WTC11 (cell line): Measurements from ENCODE around the gene SYMPK. TPM values are rescaled to one million over a fixed set of nuclear protein-coding genes. Genes with fewer than 3 reads are reported as not detected.
"Not testable (repeated sequence)": the region's sequence is repeated elsewhere in the genome, so short reads cannot be mapped to it uniquely, and the experiment has no call there.

ENCODE experiments used
- ATAC-seq: fragments of 200-7000 bp; cut with Tn5 transposase; 2 replicates; pipeline ENCODE4 v1.10.0; 2021; ENCODE audit warnings: mild to moderate bottlenecking, moderate library complexity
- CTCF ChIA-PET: fragments of 300-600 bp; sonication (Branson Sonifier 250); formaldehyde crosslinking; loops from one replicate; lab custom pipeline; 2021; ENCODE audit warnings: antibody characterized with exemption; lab: Charles Lee
- POLR2A ChIA-PET: fragments of 350-600 bp; sonication (Branson Sonifier 250); formaldehyde crosslinking; loops from one replicate; lab custom pipeline; 2021; ENCODE audit warnings: antibody characterized with exemption; lab: Charles Lee
- DNase-seq: peaks from one replicate; pipeline ENCODE4 v3.0.0; 2021; ENCODE audit warnings: low spot score
- H3K27ac Mint-ChIP-seq: 2 replicates; pipeline ENCODE4 v1.8.0; 2021; ENCODE audit warnings: mixed read lengths
- H3K27me3 Mint-ChIP-seq: 2 replicates; pipeline ENCODE4 v1.8.0; 2021; ENCODE audit warnings: low read depth, mild to moderate bottlenecking, moderate library complexity, mixed read lengths
- H3K36me3 Mint-ChIP-seq: 2 replicates; pipeline ENCODE4 v1.8.0; 2021; ENCODE audit warnings: mixed read lengths
- H3K4me1 Mint-ChIP-seq: 2 replicates; pipeline ENCODE4 v1.8.0; 2022; ENCODE audit warnings: mixed read lengths
- H3K4me3 Mint-ChIP-seq: 2 replicates; pipeline ENCODE4 v1.8.0; 2021; ENCODE audit warnings: mild to moderate bottlenecking, moderate library complexity, mixed read lengths
- H3K9me3 Mint-ChIP-seq: 2 replicates; pipeline ENCODE4 v1.8.0; 2021; ENCODE audit warnings: mixed read lengths
- CBFB ChIP-seq: sonication (generic); formaldehyde crosslinking; IDR thresholded peaks from 2 replicates; pipeline ENCODE4 v1.8.1; 2022; ENCODE audit warnings: mild to moderate bottlenecking, low read depth, missing genetic modification reagents
- CREB1 ChIP-seq: sonication (generic); formaldehyde crosslinking; IDR thresholded peaks from 2 replicates; pipeline ENCODE4 v1.8.0; 2023; ENCODE audit warnings: mild to moderate bottlenecking, missing genetic modification reagents
- EMX1 ChIP-seq: fragments of 250-450 bp; sonication (Bioruptor Pico); IDR thresholded peaks from 2 replicates; pipeline ENCODE4 v1.8.0; 2021; ENCODE audit warnings: mild to moderate bottlenecking
- ESRRA ChIP-seq: sonication (generic); formaldehyde crosslinking; IDR thresholded peaks from 2 replicates; pipeline ENCODE4 v1.8.1; 2022; ENCODE audit warnings: mild to moderate bottlenecking, missing genetic modification reagents, borderline replicate concordance
- FOXJ3 ChIP-seq: sonication (generic); formaldehyde crosslinking; IDR thresholded peaks from 2 replicates; pipeline ENCODE4 v1.9.0; 2021; ENCODE audit warnings: missing genetic modification reagents, mild to moderate bottlenecking, borderline replicate concordance
- FOXK1 ChIP-seq: sonication (generic); formaldehyde crosslinking; IDR thresholded peaks from 2 replicates; pipeline ENCODE4 v1.8.0; 2022; ENCODE audit warnings: mild to moderate bottlenecking, moderate library complexity, missing genetic modification reagents
- GABPB1 ChIP-seq: sonication (generic); formaldehyde crosslinking; IDR thresholded peaks from 2 replicates; pipeline ENCODE4 v1.8.1; 2023; ENCODE audit warnings: mild to moderate bottlenecking, missing genetic modification reagents
- IRF2 ChIP-seq: sonication (generic); formaldehyde crosslinking; IDR thresholded peaks from 2 replicates; pipeline ENCODE4 v1.8.0; 2022; ENCODE audit warnings: low read depth, missing genetic modification reagents, borderline replicate concordance
- KAT7 ChIP-seq: sonication (generic); formaldehyde crosslinking; IDR thresholded peaks from 2 replicates; pipeline ENCODE4 v1.8.1; 2023; ENCODE audit warnings: missing genetic modification reagents, mild to moderate bottlenecking, borderline replicate concordance
- NFE2L1 ChIP-seq: sonication (generic); formaldehyde crosslinking; IDR thresholded peaks from 2 replicates; pipeline ENCODE4 v1.8.1; 2023; ENCODE audit warnings: missing genetic modification reagents
- NFYB ChIP-seq: sonication (generic); formaldehyde crosslinking; conservative IDR thresholded peaks from 2 replicates; pipeline ENCODE4 v1.8.0; 2022; ENCODE audit warnings: low read depth, missing genetic modification reagents
- NR3C1 ChIP-seq: sonication (generic); formaldehyde crosslinking; conservative IDR thresholded peaks from 2 replicates; pipeline ENCODE4 v1.8.1; 2023; ENCODE audit warnings: low read depth, mild to moderate bottlenecking, missing genetic modification reagents
- RELA ChIP-seq: sonication (generic); formaldehyde crosslinking; IDR thresholded peaks from 2 replicates; pipeline ENCODE4 v1.8.1; 2022; ENCODE audit warnings: missing genetic modification reagents, mild to moderate bottlenecking, borderline replicate concordance
- SOX15 ChIP-seq: fragments of 250-450 bp; sonication (Bioruptor Pico); IDR thresholded peaks from 2 replicates; pipeline ENCODE4 v1.9.0; 2021; ENCODE audit warnings: mild to moderate bottlenecking
- SP1 ChIP-seq: sonication (generic); formaldehyde crosslinking; conservative IDR thresholded peaks from 2 replicates; pipeline ENCODE4 v1.8.1; 2022; ENCODE audit warnings: missing genetic modification reagents
- TEAD4 ChIP-seq: sonication (generic); formaldehyde crosslinking; IDR thresholded peaks from 2 replicates; pipeline ENCODE4 v1.8.0; 2022; ENCODE audit warnings: mild to moderate bottlenecking, missing genetic modification reagents
- ZNF121 ChIP-seq: sonication (generic); formaldehyde crosslinking; IDR thresholded peaks from 2 replicates; pipeline ENCODE4 v1.8.0; 2023; ENCODE audit warnings: missing genetic modification reagents
- ZNF138 ChIP-seq: sonication (generic); formaldehyde crosslinking; conservative IDR thresholded peaks from 2 replicates; pipeline ENCODE4 v1.8.1; 2022; ENCODE audit warnings: mild to moderate bottlenecking, moderate library complexity, missing genetic modification reagents
- ZNF263 ChIP-seq: sonication (generic); formaldehyde crosslinking; IDR thresholded peaks from 2 replicates; pipeline ENCODE4 v1.8.1; 2022; ENCODE audit warnings: low read depth, mild to moderate bottlenecking, moderate library complexity, missing genetic modification reagents
- total RNA-seq: library from RNA; stranded (reverse); gene quantifications from 3 replicates; pipeline ENCODE4 v1.2.3, GENCODE V29; 2021
- TF ChIP-seq, protein P1 (sequence below): sonication (generic); formaldehyde crosslinking; IDR thresholded peaks from 2 replicates; pipeline ENCODE4 v1.8.0; 2022; ENCODE audit warnings: mild to moderate bottlenecking, missing genetic modification reagents
- TF ChIP-seq, protein P2 (sequence below): sonication (generic); formaldehyde crosslinking; IDR thresholded peaks from 2 replicates; pipeline ENCODE4 v1.8.1; 2023; ENCODE audit warnings: mild to moderate bottlenecking, moderate library complexity, missing genetic modification reagents
- TF ChIP-seq, protein P3 (sequence below): sonication (generic); formaldehyde crosslinking; IDR thresholded peaks from 2 replicates; pipeline ENCODE4 v1.8.1; 2023; ENCODE audit warnings: mild to moderate bottlenecking, missing genetic modification reagents, moderate library complexity

The SYMPK gene
- total RNA-seq, 1 experiment from 2014 or later = 106 TPM

DNA sequence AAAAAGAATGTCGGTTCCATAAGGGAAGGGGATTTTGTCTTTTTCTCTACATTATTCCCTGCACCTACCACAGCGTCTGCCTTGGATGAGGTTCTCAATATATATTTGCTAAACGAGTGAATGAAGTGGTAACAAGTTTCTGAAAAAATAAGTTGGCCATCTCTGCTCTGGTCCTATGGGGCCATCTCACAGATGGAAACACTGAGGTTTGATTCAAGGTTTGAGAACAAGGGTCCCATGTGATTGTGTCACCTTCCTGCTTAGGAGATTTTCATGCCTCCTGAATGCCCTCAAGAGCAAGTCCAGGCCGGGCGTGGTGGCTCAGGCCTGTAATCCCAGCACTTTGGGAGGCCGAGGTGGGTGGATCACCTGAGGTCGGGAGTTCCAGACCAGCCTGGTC is 36.3 kb upstream of the SYMPK start:
- TF ChIP-seq SOX15 (CRISPR knock-in tag) = no peak
- no peak for TF ChIP-seq IRF2 (CRISPR knock-in tag)
- TF ChIP-seq, protein P1, sequence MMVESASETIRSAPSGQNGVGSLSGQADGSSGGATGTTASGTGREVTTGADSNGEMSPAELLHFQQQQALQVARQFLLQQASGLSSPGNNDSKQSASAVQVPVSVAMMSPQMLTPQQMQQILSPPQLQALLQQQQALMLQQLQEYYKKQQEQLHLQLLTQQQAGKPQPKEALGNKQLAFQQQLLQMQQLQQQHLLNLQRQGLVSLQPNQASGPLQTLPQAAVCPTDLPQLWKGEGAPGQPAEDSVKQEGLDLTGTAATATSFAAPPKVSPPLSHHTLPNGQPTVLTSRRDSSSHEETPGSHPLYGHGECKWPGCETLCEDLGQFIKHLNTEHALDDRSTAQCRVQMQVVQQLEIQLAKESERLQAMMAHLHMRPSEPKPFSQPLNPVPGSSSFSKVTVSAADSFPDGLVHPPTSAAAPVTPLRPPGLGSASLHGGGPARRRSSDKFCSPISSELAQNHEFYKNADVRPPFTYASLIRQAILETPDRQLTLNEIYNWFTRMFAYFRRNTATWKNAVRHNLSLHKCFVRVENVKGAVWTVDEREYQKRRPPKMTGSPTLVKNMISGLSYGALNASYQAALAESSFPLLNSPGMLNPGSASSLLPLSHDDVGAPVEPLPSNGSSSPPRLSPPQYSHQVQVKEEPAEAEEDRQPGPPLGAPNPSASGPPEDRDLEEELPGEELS (CRISPR knock-in tag) = no peak
- TF ChIP-seq KAT7 = no peak
- TF ChIP-seq NFYB = no peak
- TF ChIP-seq EMX1 (CRISPR knock-in tag) = no peak
- TF ChIP-seq RELA (CRISPR knock-in tag) = no peak
- no peaks in the 10 kb centered on the region for H3K9me3 Mint-ChIP-seq
- CTCF ChIA-PET = no interaction called here
- peaks cover 25% of the 10 kb centered on the region for H3K27me3 Mint-ChIP-seq
- no peak for ATAC-seq
- no peak for DNase-seq
- peaks cover 12% of the 10 kb centered on the region for H3K4me1 Mint-ChIP-seq
- no peak overlapping the region for H3K4me3 Mint-ChIP-seq
- H3K36me3 Mint-ChIP-seq = peaks cover 33% of the 10 kb centered on the region
- POLR2A ChIA-PET = no interaction called here
- no peak overlapping the region for H3K27ac Mint-ChIP-seq

DNA sequence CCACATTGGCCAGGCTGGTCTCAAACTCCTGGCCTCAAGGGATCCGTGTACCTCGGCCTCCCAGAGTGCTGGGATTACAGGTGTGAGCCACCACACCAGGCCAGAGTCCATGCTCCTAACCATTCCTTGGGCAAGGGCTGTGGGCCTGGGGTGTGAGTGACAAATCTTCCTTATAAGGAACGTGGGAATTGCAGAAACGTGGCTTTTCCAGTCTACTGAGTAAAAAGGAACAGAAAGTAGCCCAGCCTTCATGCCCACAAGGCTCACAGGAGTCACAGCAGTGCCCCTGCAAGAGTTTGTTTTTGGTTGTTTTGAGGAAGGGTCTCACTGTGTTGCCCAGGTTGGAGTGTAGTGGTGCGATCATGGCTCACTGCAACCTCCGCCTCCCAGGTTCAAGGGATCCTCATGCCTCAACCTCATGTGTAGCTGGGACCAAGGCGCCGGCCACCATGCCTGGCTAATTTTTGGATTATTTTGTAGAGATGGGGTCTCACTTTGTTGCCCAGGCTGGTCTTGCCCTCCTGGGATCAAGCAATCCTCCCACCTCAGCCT is 34.4 kb upstream of the SYMPK start:
- H3K9me3 Mint-ChIP-seq = no peaks in the 10 kb centered on the region
- ChIA-PET CTCF (no interaction called here), POLR2A (no interaction called here)
- TF ChIP-seq NFE2L1 (CRISPR knock-in tag) (no peak), CREB1 (CRISPR knock-in tag) (no peak), ZNF121 (peak; percentile 81), TEAD4 (CRISPR knock-in tag) (no peak)
- peaks cover 33% of the 10 kb centered on the region for H3K36me3 Mint-ChIP-seq
- H3K4me3 Mint-ChIP-seq = no peak overlapping the region
- no peak overlapping the region for H3K27ac Mint-ChIP-seq
- DNase-seq (no peak), ATAC-seq (no peak)
- peaks cover 23% of the 10 kb centered on the region for H3K27me3 Mint-ChIP-seq
- H3K4me1 Mint-ChIP-seq = peaks cover 10% of the 10 kb centered on the region

DNA sequence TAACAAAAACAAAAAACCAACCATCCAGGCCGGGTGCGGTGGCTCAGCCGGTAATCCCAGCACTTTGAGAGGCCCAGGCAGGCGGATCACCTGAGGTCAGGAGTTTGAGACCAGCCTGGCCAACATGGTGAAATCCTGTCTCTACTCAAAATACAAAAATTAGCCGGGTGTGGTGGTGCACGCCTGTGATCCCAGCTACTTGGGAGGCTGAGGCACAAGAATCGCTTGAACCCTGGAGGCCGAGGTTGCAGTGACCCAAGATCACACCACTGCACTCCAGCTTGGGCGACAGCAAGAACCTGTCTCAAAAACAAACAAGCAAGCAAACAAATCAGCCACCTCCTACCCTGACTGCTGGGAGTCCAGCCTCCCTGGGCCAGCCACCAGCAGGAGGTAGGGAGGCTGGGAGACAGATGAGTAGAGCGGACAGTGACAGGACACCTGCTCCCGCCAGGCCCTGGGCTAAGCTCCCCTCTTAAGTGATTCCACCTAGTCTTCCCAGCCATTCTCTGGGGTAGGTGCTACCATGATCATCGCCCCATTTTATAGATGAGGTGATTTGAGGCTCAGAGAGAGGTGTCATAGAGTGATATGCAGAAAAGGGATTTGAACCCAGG is 33.1 kb upstream of the SYMPK start:
- ATAC-seq, H3K4me3 Mint-ChIP-seq, DNase-seq, H3K9me3 Mint-ChIP-seq, H3K27ac Mint-ChIP-seq, POLR2A ChIA-PET, CTCF ChIA-PET: not testable (repeated sequence)
- H3K27me3 Mint-ChIP-seq = peaks cover 12% of the 10 kb centered on the region
- H3K4me1 Mint-ChIP-seq = peaks cover 10% of the 10 kb centered on the region
- peaks cover 33% of the 10 kb centered on the region for H3K36me3 Mint-ChIP-seq

DNA sequence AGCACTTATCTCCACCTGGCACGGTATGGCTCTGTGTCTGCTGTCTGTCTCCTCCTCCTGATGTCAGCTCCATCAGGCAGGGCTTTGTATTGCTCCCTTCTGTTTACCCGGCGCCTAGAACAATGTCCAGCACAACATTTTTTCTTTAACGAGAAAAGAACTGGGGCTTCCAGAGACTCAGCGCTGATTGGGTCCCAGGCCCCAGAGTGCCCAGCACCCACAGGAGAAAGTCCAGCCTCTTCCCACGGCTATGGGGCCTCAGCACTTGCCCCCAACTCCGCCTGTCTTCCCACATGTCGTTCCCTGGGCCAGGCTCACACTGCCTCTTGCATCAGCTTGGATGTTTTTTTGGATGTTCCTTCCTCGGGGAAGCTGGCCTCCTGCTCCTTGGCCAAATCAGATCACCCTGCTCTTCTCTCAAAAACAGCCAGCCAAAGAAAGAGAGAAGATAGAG is 32.6 kb upstream of the SYMPK start:
- ATAC-seq = no peak
- Mint-ChIP-seq H3K36me3 (peaks cover 28% of the 10 kb centered on the region), H3K27ac (no peak overlapping the region), H3K27me3 (peaks cover 7% of the 10 kb centered on the region)
- ChIA-PET CTCF (no interaction called here), POLR2A (no interaction called here)
- TF ChIP-seq GABPB1 (CRISPR knock-in tag) = peak; percentile 96
- TF ChIP-seq, protein P2, sequence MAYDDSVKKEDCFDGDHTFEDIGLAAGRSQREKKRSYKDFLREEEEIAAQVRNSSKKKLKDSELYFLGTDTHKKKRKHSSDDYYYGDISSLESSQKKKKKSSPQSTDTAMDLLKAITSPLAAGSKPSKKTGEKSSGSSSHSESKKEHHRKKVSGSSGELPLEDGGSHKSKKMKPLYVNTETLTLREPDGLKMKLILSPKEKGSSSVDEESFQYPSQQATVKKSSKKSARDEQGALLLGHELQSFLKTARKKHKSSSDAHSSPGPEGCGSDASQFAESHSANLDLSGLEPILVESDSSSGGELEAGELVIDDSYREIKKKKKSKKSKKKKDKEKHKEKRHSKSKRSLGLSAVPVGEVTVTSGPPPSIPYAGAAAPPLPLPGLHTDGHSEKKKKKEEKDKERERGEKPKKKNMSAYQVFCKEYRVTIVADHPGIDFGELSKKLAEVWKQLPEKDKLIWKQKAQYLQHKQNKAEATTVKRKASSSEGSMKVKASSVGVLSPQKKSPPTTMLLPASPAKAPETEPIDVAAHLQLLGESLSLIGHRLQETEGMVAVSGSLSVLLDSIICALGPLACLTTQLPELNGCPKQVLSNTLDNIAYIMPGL = no peak
- TF ChIP-seq, all 79 proteins: peak for 1
- H3K4me3 Mint-ChIP-seq = no peak overlapping the region
- peaks cover 5% of the 10 kb centered on the region for H3K4me1 Mint-ChIP-seq
- H3K9me3 Mint-ChIP-seq = no peaks in the 10 kb centered on the region
- DNase-seq = no peak

DNA sequence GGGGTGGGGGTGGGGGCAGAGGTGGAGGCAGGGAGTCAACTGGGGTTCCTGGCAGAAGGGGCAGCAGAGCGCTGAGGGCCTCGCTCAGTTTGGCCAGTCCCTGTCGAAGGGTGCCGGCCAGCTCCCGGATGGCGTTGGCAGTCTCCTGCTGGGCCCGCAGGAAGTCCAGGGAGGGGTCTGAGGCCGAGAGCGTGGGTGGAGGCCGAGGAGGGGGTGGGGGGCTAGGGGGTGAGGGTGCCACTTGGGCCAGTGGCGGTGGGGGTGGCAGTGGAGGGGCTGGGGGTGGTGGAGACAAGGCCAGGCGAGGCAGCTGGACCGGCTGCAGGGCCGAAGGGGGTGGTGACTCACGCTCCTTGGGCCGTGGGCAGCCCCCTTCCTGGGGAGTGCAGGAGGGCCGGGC is 27.9 kb upstream of the SYMPK start:
- Mint-ChIP-seq H3K9me3 (no peaks in the 10 kb centered on the region), H3K4me1 (peaks cover 7% of the 10 kb centered on the region; the same call in 1 of the 2 replicates), H3K27me3 (no peaks in the 10 kb centered on the region), H3K36me3 (peaks cover 8% of the 10 kb centered on the region; the same call in 1 of the 2 replicates), H3K4me3 (no peak overlapping the region), H3K27ac (no peak overlapping the region)
- CTCF ChIA-PET = interaction anchor here (0.6 to 4.2 kb wide), 5 partner anchors 10 to 877 kb away, joined by 3 to 21 read pairs (median 4); partner anchors contain the start of gene FOXA3
- ATAC-seq (no peak), DNase-seq (no peak)
- POLR2A ChIA-PET = no interaction called here
- TF ChIP-seq ESRRA = no peak
- TF ChIP-seq ZNF263 (CRISPR knock-in tag) = no peak
- TF ChIP-seq, protein P3, sequence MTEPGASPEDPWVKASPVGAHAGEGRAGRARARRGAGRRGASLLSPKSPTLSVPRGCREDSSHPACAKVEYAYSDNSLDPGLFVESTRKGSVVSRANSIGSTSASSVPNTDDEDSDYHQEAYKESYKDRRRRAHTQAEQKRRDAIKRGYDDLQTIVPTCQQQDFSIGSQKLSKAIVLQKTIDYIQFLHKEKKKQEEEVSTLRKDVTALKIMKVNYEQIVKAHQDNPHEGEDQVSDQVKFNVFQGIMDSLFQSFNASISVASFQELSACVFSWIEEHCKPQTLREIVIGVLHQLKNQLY (CRISPR knock-in tag) = no peak
- no peak for TF ChIP-seq SP1 (CRISPR knock-in tag)
- no peak for TF ChIP-seq NR3C1 (CRISPR knock-in tag)
- no peak for TF ChIP-seq FOXJ3 (CRISPR knock-in tag)
- TF ChIP-seq EMX1 (CRISPR knock-in tag) = no peak
- no peak for TF ChIP-seq ZNF138
- TF ChIP-seq CBFB (CRISPR knock-in tag) = no peak
- no peak for TF ChIP-seq FOXK1 (CRISPR knock-in tag)
